Measurements from ENCODE around the gene SP140.
"Not testable (repeated sequence)": the region's sequence is repeated elsewhere in the genome, so short reads cannot be mapped to it uniquely, and the experiment has no call there.

SP140 gene

DNA sequence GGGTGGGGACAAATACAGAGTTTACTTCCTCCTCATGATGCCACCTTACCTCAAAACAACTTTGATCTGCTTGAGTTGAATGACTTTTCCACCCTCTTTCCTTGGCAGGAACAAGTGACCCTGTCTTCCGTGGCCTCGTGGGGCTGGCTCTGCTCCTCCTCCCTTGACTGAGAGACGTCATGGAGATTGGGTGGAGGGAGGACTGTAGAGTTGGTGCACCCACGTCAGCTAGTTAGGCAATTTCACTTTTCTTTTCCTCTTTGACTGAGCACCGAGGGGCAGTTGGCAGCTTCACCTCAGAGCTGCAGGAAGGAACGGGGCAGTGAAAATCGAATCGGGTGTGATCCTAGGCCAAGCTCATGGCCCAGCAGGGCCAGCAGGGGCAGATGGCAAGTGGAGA lies at the start of gene SP140:
Gene SP140 (plus strand): TSS at position 251 of the 400 bp plus-strand sequence. CDS start 109 bp downstream, at position 360.
- DNase-seq (ENCODE audit: low spot score), result peak; percentile 82

DNA sequence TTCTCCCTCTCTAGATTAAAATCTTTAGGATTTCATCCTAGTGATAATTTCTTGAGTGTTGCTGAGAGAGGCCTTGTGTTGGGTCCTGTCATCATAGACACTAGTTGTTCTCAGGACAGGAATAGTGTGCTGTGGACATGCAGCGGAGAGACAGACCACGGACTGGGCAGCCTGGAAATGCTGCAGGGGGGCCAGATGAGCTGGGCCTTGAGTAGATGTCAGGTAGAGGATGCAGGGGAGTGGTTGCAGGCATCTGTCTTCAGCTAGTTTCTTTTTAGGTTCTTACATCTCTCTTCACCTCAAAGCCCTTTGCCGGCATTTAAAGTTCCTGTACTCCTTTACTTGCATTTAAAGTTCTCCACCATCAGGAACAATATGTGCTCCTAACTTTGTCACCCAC lies 48.5 kb upstream of the SP140 start:
- DNase-seq (ENCODE audit: low spot score), result no peak

DNA sequence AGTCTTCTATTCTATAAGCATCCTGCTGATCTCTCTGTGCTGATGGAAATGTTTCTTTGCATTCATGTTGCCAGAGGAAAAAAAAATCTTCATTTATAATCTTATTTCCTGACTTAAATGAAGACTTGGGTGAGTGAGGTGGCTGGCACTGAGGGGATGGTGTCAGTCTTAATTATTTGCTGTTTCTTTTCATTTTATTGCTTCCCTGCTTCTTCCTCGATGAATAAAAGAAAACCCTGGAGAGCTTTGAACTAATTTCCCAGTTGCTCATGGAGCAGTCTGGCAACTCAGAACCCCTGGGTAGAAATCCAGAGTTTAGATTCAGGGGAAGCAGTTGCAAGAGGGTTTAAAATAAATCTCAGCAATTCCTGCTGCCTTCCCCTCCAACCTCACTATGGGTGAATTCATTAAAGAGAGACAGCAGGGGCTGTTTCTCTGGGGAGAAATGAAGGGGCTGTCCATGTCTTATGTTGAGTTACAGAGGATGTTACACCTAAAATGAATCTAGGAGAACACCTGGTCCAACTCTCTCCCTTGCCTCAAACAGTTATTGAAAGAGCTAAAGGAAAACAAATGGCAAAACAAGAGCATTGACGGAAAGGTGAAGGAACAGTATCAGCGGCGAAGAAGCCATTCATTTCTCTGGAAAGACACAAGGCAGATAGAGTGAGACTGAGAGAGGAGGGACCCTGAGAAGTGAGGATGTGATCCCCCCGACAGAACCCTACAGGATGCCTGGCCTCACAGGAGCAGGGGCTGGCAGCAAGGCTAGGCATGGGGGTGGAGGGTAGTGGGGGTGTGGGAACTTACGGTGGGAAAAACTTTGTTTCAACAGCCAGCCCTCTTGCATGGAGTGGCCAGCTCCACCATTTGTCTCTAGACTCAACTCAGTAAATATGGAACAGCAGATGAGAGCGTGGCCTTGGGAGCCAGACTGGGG lies 46.7 kb upstream of the SP140 start:
- DNase-seq (ENCODE audit: low spot score), result no peak

DNA sequence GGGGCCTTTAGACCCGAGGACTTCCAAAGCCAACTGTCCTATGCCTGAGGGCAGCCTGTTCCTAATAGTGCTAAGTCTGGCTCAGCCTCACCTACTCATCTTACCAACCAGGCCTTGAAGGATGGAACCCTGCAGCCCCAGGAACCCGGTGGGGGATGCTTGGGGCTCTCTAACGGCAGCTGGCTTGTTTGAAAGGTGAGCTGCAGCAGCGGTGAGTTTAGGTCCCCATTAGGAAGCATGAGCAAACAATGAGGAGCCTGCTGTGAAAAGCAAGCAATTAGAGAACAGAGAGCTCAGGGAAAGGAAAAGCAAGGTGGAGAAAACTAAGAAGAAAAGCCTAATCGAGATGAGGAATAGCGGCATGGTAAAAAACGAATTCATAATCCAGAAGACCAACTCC lies 45.6 kb upstream of the SP140 start:
- DNase-seq (ENCODE audit: low spot score), result no peak

DNA sequence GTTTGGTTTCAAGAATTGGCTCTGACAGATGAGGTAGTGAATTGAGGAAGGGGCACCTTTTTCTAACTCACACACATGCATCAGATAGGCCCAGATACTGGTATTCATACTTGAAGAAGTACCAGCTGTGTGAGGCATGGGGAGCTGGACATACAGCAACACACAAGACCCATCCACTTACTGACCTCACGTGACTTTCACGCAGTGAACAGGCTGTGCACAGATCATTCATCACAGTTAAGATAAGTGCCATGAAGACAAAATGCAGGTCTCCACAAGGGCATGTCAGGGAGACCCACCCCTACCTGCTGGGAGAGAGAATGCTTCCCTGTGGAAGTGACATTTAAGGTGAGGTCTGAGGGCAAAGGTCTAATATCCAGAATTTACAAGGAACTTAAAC lies 44.3 kb upstream of the SP140 start:
- no peak for DNase-seq (ENCODE audit: low spot score)

DNA sequence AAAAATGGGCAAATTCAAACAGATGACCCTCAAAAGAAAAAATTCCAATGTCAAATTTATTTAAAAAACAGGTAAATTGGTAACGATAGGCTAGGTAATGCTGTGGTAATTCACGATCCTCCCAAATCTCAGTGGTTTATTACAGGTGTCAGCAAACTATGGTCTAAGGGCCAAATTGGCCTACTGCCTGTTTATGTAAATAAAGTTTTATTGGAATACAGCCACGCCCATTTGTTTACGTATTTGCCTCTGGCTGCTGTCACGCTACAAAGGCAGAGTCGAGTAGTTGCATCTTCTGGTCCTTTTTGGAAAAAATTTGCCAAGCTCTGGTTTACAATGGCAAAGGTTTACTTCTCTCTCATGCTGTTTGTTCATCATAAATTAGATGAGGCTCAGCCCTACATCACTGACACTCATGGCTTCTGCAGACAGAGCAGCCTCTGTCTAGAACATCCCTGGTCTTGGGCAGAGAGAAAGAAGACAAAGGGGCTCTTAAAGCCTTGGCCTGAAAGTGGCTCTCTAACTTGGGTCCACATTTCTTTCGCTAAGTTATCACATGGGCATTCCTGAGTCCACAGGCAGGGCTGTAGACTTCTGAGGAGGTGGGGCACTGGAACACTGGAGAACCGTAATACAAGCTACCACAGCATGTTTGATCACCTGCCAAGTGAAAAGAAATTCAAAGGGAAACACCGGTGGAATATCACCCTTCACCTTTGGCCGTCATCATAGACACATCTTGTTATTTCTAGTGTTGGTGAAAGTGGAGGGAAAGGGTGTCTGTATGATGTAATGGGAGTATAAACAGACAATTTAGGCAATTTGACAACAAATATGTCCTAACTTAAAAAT lies 40.6 kb upstream of the SP140 start:
- DNase-seq (ENCODE audit: low spot score), result no peak

DNA sequence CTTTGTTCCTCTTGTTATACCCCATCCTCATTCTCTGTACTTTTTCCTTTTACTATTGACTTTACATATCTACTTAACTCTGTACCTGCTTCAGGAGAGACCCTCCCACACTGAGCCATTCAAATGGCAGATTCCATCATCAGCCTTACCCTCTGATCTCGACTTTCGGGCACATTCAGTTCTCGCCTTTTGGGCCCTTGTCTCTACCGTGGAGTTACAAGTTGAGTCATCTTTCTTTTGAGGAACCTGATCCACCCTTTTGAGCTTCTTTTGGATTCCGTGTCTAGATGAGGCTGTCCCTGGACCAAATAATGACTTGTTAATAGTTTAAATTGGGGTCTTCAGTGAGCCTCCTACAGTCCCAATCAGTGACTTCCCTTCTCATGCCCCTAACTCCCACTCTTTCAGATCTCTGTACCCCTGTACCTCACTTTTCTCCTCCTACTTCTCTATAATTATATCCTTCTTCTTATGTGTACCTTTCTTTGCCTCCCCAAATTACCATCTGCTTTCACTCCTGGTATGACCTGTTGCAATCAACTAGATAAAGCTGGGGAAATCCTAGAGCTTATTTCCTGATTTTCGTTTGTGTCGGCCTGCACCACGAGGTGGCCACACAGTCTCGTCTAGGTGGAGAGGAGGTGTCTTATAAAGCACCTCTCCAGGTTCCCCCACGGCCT lies 23.0 kb upstream of the SP140 start:
- peak; percentile 25 for DNase-seq (ENCODE audit: low spot score)

DNA sequence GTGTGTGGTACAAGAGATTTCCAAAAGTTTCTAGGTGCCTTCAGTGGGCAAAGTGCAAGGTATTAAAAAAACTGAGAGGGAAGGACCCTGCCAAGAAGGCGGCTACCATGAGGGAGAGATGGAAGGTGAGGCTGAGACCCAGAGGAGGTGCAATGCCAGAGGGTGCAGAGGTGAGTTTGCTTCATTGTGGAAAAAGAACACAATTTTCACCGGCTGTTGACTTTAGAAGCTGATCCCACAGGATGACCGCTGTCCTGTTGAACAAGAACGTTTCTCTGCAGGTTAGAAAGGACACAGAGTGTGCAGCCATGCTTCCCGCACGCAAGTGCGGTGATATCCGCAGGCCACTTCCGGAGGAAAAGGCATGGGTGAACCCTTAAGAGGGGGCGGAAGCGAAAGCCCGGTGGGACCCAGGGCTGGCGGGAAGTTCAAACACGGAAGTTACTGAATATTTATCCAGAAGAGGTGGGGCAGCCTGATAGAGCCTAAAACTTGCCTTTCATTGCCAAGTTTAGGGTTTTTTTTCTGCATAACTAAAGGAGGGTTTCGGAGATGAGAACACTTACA lies 22.3 kb upstream of the SP140 start:
- DNase-seq (ENCODE audit: low spot score), result no peak

DNA sequence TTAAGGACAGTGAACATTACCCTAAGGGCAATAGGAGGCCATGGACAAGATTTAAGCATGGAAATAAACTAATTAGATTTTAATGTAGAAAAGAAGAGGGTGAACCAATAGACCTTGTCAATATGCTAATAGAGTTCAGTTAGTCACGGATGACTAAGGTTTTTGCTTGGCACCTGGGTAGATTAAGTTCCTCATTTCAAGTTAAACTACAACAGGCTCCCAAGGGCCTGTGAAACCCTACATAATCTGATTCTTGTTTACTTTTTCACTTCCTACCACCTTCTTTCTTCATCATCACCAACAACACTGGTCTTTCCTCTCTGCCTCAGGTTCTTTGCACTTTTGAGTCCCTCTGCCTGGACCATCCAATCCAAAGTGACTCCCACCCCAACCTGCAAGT lies 20.5 kb upstream of the SP140 start:
- DNase-seq (ENCODE audit: low spot score), result no peak

DNA sequence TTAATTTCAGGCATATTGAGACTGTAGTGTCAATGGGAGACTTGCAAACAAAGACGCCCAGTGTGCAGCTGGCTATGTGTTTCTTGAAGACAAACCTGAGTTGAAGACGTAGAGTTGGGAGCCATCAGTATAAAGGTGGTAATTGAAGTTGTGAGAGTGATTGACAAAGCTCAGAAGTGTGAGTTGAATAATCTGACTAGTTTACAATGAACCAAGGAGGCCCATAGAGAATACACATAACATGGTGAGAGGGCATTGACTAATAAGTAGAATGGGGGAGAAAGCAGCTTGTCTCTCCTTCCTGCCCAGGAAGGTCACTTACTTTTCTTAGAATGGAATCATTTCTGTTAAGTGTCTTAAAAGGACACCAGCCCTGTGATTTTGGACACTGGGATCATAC lies 19.8 kb upstream of the SP140 start:
- DNase-seq (ENCODE audit: low spot score), result no peak

DNA sequence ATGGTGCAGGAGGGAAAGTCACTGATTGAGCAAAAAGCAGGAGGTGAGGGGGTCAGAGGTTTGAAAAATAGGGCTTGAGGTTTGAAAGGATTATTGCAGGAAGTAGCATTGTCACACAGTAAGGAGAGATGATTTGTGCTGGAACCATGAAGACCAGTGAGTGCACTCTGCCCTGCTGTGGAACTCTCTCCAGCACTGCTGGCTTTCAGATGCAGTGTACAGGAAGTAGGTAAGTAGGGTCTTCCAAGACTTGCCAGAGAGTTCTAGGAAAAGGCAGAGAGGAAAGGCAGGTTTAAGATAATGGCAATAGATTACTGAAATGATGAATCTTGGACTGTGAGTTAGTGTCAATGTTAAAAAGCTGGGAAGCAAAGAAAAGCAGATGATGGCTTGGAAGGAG lies 17.0 kb upstream of the SP140 start:
- no peak for DNase-seq (ENCODE audit: low spot score)

DNA sequence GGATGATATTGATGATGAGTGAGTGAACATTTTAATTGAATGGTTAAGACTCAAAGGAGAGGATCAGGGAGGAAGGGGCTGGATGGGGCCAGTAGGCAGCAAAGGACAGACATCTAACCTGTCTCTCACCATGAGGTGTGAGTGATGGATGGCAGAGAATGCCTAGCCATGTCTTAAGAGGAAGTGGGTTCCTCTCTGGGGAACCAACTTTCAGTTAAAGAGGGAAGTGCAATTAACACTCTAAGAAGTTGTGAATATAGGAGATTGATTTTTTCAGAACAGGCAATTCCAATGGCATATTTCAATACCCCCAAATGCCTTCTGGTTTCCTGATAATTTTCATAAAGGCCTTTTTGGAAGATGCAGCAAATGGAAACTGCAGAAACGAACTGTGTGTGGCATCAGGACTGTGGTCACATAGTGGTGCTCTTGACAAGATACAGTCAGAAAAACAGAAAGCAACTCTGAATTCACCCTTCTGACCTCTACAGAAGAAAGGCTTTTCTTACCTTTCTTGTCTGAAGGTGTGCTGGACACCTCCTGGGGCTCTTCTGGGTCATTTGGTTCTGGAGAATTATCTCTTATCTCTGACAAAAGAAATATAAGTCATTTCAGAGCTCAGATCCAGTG lies 16.0 kb upstream of the SP140 start:
- no peak for DNase-seq (ENCODE audit: low spot score)

DNA sequence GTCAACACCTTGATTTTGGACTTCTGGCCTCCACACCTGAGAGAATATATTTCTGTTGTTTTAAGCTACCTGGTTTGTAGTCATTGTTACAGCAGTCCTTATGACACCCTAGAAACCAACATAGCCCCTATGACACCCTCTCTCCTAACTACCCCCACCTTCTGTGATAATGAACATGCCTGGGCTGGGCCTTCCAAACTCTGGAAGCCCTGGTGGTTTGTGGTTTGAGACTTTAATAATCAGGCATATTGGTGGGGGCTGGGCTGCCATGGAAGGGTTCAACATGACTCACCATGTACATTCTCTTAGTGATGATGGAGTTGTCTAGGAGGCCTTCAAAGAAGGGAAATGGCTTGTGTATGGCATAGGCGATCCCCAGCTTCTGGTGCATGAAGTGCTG lies 9.0 kb upstream of the SP140 start:
- no peak for DNase-seq (ENCODE audit: low spot score)

DNA sequence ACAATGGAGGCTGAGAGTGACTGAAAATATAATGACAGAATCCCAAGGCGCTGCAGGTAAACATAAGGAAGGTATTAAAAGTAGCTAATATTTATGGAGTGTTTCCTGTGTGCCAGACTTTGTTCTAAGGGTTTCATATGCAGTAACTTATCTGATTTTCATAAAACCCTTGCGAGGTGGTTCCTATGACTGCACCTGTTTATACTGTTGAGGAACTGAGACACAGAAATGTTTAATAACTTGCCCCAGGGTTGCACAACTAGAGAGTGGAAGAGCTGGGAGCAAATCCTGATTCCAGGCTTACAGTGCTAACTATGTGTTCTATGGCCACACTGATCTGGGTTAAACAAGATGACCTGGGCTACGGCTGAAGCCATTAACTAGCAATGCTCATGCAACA lies 8.1 kb upstream of the SP140 start:
- no peak for DNase-seq (ENCODE audit: low spot score)

DNA sequence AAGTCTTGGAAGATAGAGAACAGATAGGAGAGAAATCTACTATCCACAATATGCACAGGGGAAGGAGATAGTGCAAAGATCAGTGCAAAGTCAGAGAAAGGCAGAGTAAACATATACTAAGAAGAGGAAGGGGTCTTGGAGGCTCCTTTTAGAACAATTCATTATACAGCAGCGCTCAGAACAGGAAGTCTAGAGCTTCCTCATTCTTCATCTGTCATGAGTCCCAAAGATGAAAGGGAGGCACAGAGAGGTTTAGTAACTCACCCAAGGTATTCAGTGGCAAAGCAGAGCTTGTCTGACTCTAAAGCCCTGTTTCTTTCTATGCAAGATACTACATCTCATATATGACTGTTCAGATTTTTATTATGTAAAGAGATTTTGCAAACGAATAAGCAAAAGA lies 7.1 kb upstream of the SP140 start:
- DNase-seq (ENCODE audit: low spot score), result peak; percentile 41

DNA sequence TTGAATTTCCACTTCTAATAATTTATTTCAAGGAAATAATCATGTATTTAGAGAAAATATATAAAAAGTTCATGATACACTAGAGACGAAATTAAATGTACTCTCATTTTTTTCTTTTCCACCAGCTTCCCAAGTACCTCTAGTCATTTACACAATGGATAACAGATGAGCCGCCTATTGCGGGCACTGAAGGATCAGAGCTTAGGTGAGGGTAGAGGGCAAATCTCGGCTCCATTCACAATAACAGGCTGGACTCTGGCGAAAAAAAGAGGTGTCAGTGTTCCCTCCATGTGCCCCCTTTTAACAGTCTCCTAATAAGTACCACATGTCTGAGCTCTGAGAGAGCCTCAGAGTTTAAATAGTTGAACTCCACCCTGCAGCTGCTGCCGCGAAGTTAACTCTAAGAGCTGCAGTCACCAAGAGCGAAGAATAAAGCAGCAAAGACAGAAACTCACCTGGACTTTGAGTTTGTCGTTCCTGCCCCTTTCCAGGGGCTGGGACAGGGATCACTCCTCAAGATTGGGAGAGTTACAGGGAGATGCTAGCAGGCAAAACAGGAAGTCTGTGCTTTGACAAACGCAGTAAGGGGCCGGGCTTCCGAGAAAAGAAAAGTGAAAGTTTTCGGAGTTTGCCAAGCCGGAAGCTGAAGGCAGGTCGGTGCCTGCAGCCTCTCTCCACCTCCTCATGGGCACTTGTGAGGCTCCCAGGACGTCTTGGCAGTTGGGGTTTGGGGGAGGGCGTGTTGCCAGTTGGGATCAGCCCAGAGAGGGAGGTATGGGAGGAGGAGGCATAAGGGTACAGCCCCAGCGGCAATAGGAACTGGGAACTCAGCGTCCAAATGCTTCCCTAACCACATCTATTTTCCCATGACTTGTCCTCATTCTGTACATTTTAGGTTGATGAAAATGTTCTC lies 5.9 kb upstream of the SP140 start, which contains the start of gene SP110:
Gene SP110 (minus strand): TSS at position 566 of the 913 bp plus-strand sequence. CDS start 3,057 bp downstream, outside the sequence.
- DNase-seq (ENCODE audit: low spot score), result peak; percentile 81

DNA sequence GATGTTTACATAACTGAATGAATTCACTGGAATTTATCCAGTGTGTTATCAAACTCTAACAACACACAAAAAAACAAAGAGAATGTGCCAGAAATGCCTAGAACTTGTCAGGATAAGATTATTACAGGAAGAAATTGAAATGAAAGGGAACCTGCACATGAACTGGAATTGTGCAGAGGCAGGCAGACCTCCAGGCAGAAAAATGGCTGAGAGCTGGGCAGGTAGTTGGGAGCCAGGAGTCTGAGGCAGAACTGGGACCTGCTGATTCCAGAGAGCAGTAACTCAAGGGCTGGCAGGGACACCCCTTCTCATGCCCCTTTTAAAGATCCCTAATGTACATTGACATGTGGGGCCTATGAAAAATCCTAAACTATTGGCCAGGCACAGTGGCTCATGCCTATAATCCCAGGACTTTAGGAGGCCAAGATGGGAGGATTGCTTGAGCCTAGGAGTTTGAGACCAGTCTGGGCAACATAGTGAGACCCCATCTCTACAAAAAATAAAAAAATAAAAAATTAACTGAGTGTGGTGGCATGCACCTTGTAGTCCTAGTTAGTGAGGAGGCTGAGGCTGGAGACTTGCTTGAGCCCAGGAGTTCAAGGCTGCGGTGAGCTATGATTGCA lies 5.1 kb upstream of the SP140 start:
- no peak for DNase-seq (ENCODE audit: low spot score)

DNA sequence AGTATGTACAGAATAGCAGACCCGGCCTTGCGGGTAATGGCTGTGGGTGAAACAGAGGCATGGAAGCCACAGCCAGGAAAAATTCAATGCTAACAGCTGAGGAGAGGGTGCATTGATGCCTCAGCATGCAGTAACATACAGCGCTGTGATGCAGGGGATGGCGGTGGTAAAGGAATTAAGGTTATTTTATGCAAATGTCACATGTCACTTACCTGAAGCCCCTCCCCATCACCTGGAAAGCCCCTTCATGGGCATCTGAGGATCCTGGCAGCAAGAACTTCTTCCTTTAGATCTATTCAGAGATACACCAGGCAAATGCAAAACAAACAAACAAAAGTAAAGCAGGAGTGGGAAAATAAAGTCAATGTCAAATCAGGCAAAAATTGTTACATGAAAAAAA lies 4.0 kb upstream of the SP140 start:
- DNase-seq (ENCODE audit: low spot score), result no peak

DNA sequence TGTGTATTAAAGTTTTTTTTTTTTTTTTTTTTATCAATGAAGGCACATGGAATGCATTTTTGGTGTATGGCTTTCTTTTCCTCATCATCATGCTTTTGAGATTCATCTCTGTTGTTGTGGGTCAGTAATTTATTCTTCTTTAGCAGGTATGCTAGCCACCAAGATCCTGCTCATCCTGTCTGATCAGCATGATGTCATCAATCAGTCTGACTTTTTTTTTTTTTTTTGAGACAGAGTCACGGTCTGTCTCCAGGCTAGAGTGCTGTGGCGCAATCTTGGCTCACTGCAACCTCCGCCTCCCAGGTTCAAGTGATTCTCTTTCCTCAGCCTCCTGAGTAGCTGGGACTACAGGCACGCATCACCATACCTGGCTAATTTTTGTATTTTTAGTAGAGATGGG lies 2.7 kb upstream of the SP140 start:
- not testable (repeated sequence) for DNase-seq (ENCODE audit: low spot score)

DNA sequence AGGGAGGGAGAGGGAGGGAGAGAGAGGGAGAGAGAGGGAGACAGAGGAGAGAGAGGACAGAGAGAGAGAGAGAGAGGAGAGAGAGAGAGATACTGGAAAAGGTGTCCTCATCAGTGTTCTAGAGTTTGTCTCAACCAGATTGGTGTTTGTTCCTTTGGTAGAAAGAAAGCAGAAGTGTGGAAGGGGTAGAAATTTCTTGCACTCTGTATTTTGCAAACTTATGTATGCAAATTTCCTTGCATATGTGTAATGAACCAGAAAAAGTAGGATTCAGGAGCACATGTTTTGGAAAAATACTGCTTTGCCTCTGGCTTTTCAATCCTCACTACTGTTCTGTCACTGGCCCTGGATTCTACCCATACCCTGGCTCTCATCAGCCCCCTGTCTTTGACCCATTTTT lies 1.1 kb upstream of the SP140 start:
- no peak for DNase-seq (ENCODE audit: low spot score)

Measured in CD4-positive, alpha-beta T cell treated with Interleukin-2 at 100 ng/mL for 4 hours (primary cell).